Colonic mucosa (tissue), 4 donors: ENCODE data around the gene GALNT16. TPM values are rescaled to one million over a fixed set of nuclear protein-coding genes. Genes with fewer than 3 reads are reported as not detected.

Source experiments
- DNase-seq: peaks from one replicate; pipeline ENCODE4 v3.0.0-alpha.2; 2020
- H3K27ac ChIP-seq: fragments of 200-600 bp; one replicate; pipeline ENCODE4 v1.8.0; 2021
- H3K27me3 ChIP-seq: fragments of 200-600 bp; one replicate; pipeline ENCODE4 v1.8.0; 2021
- H3K36me3 ChIP-seq: fragments of 200-600 bp; one replicate; pipeline ENCODE4 v1.8.0; 2021
- H3K4me1 ChIP-seq: fragments of 200-600 bp; one replicate; pipeline ENCODE4 v1.8.0; 2021; ENCODE audit warnings: mild to moderate bottlenecking
- H3K4me3 ChIP-seq: fragments of 200-600 bp; one replicate; pipeline ENCODE4 v1.8.0; 2021
- H3K9ac ChIP-seq, 2 donors: one replicate each; pipeline ENCODE4 v1.7.0; 2013; ENCODE audit warnings: control low read depth in 2 of 2, low read depth in 2 of 2, low read length in 2 of 2
- H3K9me3 ChIP-seq: fragments of 200-600 bp; one replicate; pipeline ENCODE4 v1.8.0; 2021
- intact Hi-C: fragments of 100-400 bp; cut with DNase I; formaldehyde crosslinking; loops from one replicate; pipeline ENCODE4 v1.14.1; 2022
- total RNA-seq, 2 donors: library from RNA; stranded (reverse); fragmentation: NEBNext Ultra II Directional in 1 of 2; extraction: Animal tissue kit (Norgen Biotek cat#: 25700) in 1 of 2; gene quantifications; one replicate each; pipeline ENCODE4 v1.2.1, GENCODE V29; 2021
- TF ChIP-seq, protein P1 (sequence below): fragments of 200-600 bp; IDR thresholded peaks from one replicate; pipeline ENCODE4 v1.8.0; 2022; ENCODE audit warnings: antibody characterized with exemption, mild to moderate bottlenecking
- donor health status: healthy.
- donor health status: DM: no; HTN: no; CAD: no.
- donor health status: DM: no; HTN: no; CAD: no.

Gene GALNT16
- total RNA-seq, 2 donors from 2014 or later, result 0.22 to 1.6 TPM

DNA sequence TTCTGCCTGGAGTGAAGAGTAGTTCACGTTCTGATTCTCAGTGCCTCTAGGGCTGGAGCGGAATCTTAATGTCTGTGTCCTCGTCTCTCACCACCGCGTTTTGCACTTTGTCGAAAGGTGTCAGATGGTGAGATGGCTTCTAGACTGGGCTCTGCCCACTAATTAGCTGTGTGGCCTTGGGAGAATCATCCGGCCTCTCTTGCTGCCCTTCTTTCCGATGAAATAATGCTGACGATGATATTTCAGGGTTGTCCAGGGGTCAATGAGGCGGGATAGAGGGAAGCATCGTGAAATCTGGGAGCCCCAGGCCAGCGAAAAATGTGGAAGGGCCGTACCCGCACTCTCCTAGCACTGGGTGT, 811 bp upstream of the GALNT16 start:
- no peaks in the 10 kb centered on the region for H3K9me3 ChIP-seq
- H3K27ac ChIP-seq, result no peak overlapping the region
- no peak for DNase-seq
- H3K27me3 ChIP-seq, result peaks cover 20% of the 10 kb centered on the region
- H3K4me3 ChIP-seq, result no peak overlapping the region
- H3K4me1 ChIP-seq, result peaks cover 5% of the 10 kb centered on the region
- H3K9ac ChIP-seq, result no peak overlapping the region
- TF ChIP-seq, protein P1, sequence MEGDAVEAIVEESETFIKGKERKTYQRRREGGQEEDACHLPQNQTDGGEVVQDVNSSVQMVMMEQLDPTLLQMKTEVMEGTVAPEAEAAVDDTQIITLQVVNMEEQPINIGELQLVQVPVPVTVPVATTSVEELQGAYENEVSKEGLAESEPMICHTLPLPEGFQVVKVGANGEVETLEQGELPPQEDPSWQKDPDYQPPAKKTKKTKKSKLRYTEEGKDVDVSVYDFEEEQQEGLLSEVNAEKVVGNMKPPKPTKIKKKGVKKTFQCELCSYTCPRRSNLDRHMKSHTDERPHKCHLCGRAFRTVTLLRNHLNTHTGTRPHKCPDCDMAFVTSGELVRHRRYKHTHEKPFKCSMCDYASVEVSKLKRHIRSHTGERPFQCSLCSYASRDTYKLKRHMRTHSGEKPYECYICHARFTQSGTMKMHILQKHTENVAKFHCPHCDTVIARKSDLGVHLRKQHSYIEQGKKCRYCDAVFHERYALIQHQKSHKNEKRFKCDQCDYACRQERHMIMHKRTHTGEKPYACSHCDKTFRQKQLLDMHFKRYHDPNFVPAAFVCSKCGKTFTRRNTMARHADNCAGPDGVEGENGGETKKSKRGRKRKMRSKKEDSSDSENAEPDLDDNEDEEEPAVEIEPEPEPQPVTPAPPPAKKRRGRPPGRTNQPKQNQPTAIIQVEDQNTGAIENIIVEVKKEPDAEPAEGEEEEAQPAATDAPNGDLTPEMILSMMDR, result no peak
- no peaks in the 10 kb centered on the region for H3K36me3 ChIP-seq
- intact Hi-C loops, result no loop called here

DNA sequence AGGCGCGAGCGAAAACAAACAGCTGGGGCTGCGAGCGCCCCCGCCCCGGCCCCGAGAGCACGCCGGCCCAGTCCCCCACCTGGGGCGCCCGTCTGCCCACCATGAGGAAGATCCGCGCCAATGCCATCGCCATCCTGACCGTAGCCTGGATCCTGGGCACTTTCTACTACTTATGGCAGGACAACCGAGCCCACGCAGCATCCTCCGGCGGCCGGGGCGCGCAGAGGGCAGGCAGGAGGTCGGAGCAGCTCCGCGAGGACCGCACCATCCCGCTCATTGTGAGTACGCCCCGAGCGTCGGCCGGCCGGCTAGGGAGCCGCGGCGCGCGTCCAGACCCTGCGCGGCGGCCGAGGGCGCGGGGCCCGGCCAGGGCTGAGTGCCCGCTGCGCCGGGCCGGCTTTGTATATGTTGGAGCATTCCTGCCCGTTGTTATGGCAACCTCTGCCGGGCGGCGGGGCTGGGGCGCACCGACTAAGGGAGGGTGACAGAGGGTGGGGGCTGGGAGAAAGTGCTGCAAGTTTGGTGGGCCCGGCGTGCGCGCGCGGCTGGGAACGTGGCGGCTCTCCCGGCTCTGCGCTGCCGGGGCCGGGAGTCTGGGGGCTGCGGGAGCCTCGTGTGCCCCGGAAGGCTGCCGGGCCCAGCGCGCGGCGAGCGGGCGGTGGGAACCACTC, 367 bp downstream of the GALNT16 start:
- intact Hi-C loops, result no loop called here
- peaks cover 20% of the 10 kb centered on the region for H3K27me3 ChIP-seq
- H3K4me1 ChIP-seq, result peaks cover 5% of the 10 kb centered on the region
- H3K9ac ChIP-seq, result peak overlapping the region in 1 of 2 donors; percentile 18
- TF ChIP-seq, protein P1, result no peak
- no peaks in the 10 kb centered on the region for H3K36me3 ChIP-seq
- no peak overlapping the region for H3K27ac ChIP-seq
- H3K4me3 ChIP-seq, result peak overlapping the region; percentile 39
- no peak for DNase-seq
- H3K9me3 ChIP-seq, result no peaks in the 10 kb centered on the region

DNA sequence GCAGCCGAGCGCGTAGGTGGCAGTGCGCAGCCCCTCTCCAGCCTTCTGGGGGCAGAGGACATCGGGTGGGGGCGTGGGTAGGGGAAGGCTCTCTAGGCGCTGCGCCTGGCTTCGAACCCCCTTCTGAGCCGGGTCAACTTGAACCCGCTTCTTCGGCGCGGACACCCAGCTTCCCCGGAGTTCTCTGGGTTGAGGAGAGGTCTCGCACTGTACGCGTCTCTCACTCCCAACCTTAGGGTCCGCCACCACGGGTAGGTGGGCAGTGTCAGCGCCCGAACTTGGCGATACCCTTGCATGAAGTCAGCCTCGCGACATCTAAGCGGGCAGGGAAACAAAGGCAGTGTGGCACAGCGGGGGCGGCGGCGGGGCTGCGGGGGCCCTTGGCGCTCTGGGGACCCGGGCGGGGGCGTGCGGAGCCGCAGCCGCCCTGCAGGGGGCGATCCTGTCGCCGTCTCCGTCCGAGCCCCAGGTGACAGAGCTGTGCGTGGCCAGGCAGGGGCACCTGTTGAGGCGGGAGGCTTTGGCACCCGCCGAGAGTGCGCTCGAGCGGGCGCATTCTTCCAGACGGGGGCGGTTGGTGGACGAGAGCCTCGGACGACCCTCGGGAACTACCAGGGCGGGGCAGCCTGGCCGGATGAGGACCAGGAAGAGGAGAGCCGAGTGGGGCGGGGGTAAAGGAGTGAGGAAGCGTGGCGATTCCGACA, 1.1 kb downstream of the GALNT16 start:
- H3K9ac ChIP-seq, result peak overlapping the region; percentile 0 to 51
- intact Hi-C loops, result no loop called here
- TF ChIP-seq, protein P1, result peak; percentile 62
- no peaks in the 10 kb centered on the region for H3K9me3 ChIP-seq
- DNase-seq, result peak; percentile 29
- no peak overlapping the region for H3K27ac ChIP-seq
- H3K27me3 ChIP-seq, result peaks cover 20% of the 10 kb centered on the region
- no peaks in the 10 kb centered on the region for H3K36me3 ChIP-seq
- H3K4me3 ChIP-seq, result peak overlapping the region; percentile 39
- peaks cover 5% of the 10 kb centered on the region for H3K4me1 ChIP-seq

DNA sequence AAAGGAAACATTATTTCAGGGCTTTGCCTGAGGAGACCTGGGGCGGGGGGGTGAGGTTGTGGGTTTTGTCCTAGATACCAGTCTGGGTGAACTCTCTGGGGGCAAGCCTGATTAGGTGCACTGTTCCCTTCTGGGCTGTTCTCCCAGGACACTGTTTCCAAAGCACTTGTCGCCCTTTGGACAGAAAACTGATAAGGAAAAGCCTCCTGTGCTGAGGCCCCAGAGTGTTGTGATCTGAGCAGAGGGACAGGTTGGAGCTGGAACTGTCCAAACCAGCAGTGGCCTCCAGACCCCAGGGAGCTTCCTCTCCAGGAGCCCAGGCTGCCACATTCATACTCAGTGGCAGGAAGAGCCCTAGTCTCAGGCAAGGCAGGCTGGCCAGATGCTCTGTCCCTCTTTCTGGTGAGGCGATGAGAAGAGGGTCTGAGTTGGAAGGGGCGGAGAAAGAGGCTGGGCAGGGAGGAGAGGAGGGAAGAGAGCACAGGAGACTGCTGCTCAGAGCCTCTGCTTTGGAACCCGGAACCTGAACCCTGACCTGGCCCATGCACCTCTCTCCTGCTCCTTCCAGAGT, 1.9 kb downstream of the GALNT16 start:
- DNase-seq, result peak; percentile 33
- intact Hi-C loops, result no loop called here
- no peaks in the 10 kb centered on the region for H3K9me3 ChIP-seq
- TF ChIP-seq, protein P1, result no peak
- peaks cover 5% of the 10 kb centered on the region for H3K4me1 ChIP-seq
- peak overlapping the region; percentile 39 for H3K4me3 ChIP-seq
- no peaks in the 10 kb centered on the region for H3K36me3 ChIP-seq
- no peak overlapping the region for H3K27ac ChIP-seq
- peaks cover 20% of the 10 kb centered on the region for H3K27me3 ChIP-seq
- H3K9ac ChIP-seq, result peak overlapping the region in 1 of 2 donors; percentile 51

DNA sequence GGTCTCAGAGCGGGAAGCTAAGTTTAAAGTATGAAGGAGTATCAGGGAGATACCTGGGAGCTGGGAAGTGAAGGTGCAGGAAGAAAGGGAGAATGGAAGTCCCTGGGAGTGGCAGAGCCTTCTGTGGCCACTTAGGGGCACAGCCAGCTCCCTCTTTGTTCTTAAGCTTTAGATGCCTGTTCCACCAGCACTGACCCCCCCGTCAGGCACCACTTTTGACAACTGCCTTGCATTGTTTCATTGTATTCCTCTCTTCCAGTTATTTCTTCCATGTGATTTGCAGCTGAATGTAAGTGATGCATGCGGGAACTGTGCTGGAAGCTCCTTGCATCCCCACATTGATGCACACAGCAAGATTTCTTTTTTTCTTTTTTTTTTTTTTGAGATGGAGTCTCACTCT, 2.6 kb downstream of the GALNT16 start:
- Histone ChIP-seq H3K27me3 (peaks cover 20% of the 10 kb centered on the region), H3K9ac (no peak overlapping the region), H3K4me3 (no peak overlapping the region), H3K36me3 (no peaks in the 10 kb centered on the region), H3K4me1 (peaks cover 5% of the 10 kb centered on the region), H3K9me3 (no peaks in the 10 kb centered on the region), H3K27ac (no peak overlapping the region)
- intact Hi-C loops, result no loop called here
- TF ChIP-seq, protein P1, result no peak
- no peak for DNase-seq
